ENCODE measurements around the gene EML3. TPM values are rescaled to one million over a fixed set of nuclear protein-coding genes. Genes with fewer than 3 reads are reported as not detected.

Gene EML3
- total and polyA plus RNA-seq, 2 of the 13 experiments (the other 11 are each of a cell fraction or from before 2014, with no cell fraction given) = 10.6 to 12.3 TPM

- peak; percentile 49; the same call in 1 of the 2 replicates for TF ChIP-seq ARID3A (IDR thresholded peaks at IDR 0.05; ENCODE audit: low read depth, low read length)
- TF ChIP-seq ASH2L (IDR thresholded peaks at IDR 0.05; ENCODE audit: insufficient read length, low read depth, low read length) = peak; percentile 71
- TF ChIP-seq TEAD3 (CRISPR knock-in tag; optimal IDR thresholded peaks at IDR 0.05; ENCODE audit: borderline replicate concordance) = peak; percentile 91
- 0 out of 2 replicates have a peak, but pooled peaks have one; percentile 50 for TF ChIP-seq ZNF329 (CRISPR knock-in tag; IDR thresholded peaks at IDR 0.05; ENCODE audit: low read depth)
- no peak for TF ChIP-seq GPBP1L1 (CRISPR knock-in tag; IDR thresholded peaks at IDR 0.05)
- peak; percentile 46 for TF ChIP-seq ISL2 (CRISPR knock-in tag; IDR thresholded peaks at IDR 0.05)
- no peak for TF ChIP-seq KLF13 (CRISPR knock-in tag; IDR thresholded peaks at IDR 0.05)
- no peak for TF ChIP-seq MIER3 (CRISPR knock-in tag; IDR thresholded peaks at IDR 0.05; ENCODE audit: borderline replicate concordance)
- TF ChIP-seq GTF2F1 (IDR thresholded peaks at IDR 0.05; ENCODE audit: low read length) = no peak
- no peak for TF ChIP-seq HHEX (CRISPR knock-in tag; IDR thresholded peaks at IDR 0.05)
- TF ChIP-seq ZNF572 (CRISPR knock-in tag; IDR thresholded peaks at IDR 0.05) = no peak
- peak; percentile 92 for TF ChIP-seq ATF1 (CRISPR knock-in tag; IDR thresholded peaks at IDR 0.05)
- peak; percentile 44 for TF ChIP-seq ZNF777 (CRISPR knock-in tag; IDR thresholded peaks at IDR 0.05)
- no peak for TF ChIP-seq THYN1 (CRISPR knock-in tag; IDR thresholded peaks at IDR 0.05; ENCODE audit: borderline replicate concordance, low read depth)
- TF ChIP-seq MTA3 (CRISPR knock-in tag; IDR thresholded peaks at IDR 0.05) = no peak
- TF ChIP-seq RXRB (CRISPR knock-in tag; IDR thresholded peaks at IDR 0.05; ENCODE audit: borderline replicate concordance) = peak; percentile 57; the same call in 1 of the 2 replicates
- TF ChIP-seq EED (CRISPR knock-in tag; IDR thresholded peaks at IDR 0.05) = peak; percentile 88
- TF ChIP-seq CREB1 (IDR thresholded peaks at IDR 0.05) = peak; percentile 100
- peak; percentile 97 for TF ChIP-seq CREB1 (CRISPR knock-in tag; IDR thresholded peaks at IDR 0.05)
- TF ChIP-seq ZFYVE20 (CRISPR knock-in tag; IDR thresholded peaks at IDR 0.05; ENCODE audit: borderline replicate concordance, low read depth) = no peak
- peak; percentile 76; the same call in 1 of the 2 replicates for TF ChIP-seq KLF12 (CRISPR knock-in tag; IDR thresholded peaks at IDR 0.05; ENCODE audit: borderline replicate concordance)
- TF ChIP-seq ZNF660 (CRISPR knock-in tag; IDR thresholded peaks at IDR 0.05; ENCODE audit: borderline replicate concordance, low read depth) = no peak
- peak; percentile 88; the same call in 1 of the 2 replicates for TF ChIP-seq ZNF589 (CRISPR knock-in tag; conservative IDR thresholded peaks at IDR 0.05)
- peak; percentile 68 for TF ChIP-seq YY1 (IDR thresholded peaks at IDR 0.05; ENCODE audit: insufficient read depth, insufficient replicate concordance, low read depth, low read length)
These were observed 9.2 kb upstream of the EML3 start, which contains the start of gene B3GAT3 (continued) for GRCh38 chr11:62621567-62622470.

All from HepG2 (cell line).